Fibroblast of lung (primary cell): ENCODE measurements around the gene ATP23. TPM values are rescaled to one million over a fixed set of nuclear protein-coding genes. Genes with fewer than 3 reads are reported as not detected.

Source experiments
- DNase-seq, 2 donors: peaks; one replicate each; pipeline versions ENCODE4 v3.0.0 to v3.0.0-alpha.2; 2010; ENCODE audit warnings: low read depth in 2 of 2
- H2AFZ ChIP-seq: 2 replicates; pipeline ENCODE4 v1.5.1; 2012; ENCODE audit warnings: low read length, control low read depth, inconsistent platforms
- H3K27ac ChIP-seq: 2 replicates; pipeline ENCODE4 v1.5.1; 2011; ENCODE audit warnings: low read length, control low read depth; ENCODE audit not compliant: insufficient read depth
- H3K27me3 ChIP-seq: 2 replicates; pipeline ENCODE4 v1.5.1; 2011; ENCODE audit warnings: mild to moderate bottlenecking, low read length; ENCODE audit not compliant: control insufficient read depth, insufficient read depth
- H3K36me3 ChIP-seq: 2 replicates; pipeline ENCODE4 v1.5.1; 2011; ENCODE audit warnings: low read length; ENCODE audit not compliant: control insufficient read depth, insufficient read depth
- H3K4me1 ChIP-seq: 2 replicates; pipeline ENCODE4 v1.5.1; 2011; ENCODE audit warnings: low read length; ENCODE audit not compliant: control insufficient read depth, insufficient read depth; ENCODE audit errors: extremely low read depth
- H3K4me2 ChIP-seq: 2 replicates; pipeline ENCODE4 v1.5.1; 2011; ENCODE audit warnings: low read length, control low read depth; ENCODE audit not compliant: insufficient read depth; ENCODE audit errors: extremely low read depth
- H3K4me3 ChIP-seq, 4 experiments: fragments of 200-600 bp in 1 of 4; sonication (generic) in 1 of 4; replicated peaks in 1 of 4; 2 replicates each; pipeline ENCODE4 v1.5.1; 2011 to 2016; ENCODE audit warnings: low read length in 4 of 4, low read depth in 3 of 4, mild to moderate bottlenecking in 3 of 4, control low read depth in 2 of 4, inconsistent platforms in 1 of 4, mixed read lengths in 1 of 4; ENCODE audit not compliant: insufficient read depth in 1 of 4; ENCODE audit errors: control extremely low read depth in 1 of 4
- H3K79me2 ChIP-seq: 2 replicates; pipeline ENCODE4 v1.5.1; 2012; ENCODE audit warnings: mild to moderate bottlenecking, low read length, inconsistent platforms; ENCODE audit not compliant: control insufficient read depth, insufficient read depth
- H3K9ac ChIP-seq: 2 replicates; pipeline ENCODE4 v1.5.1; 2011; ENCODE audit warnings: mild to moderate bottlenecking, low read length, control low read depth; ENCODE audit not compliant: insufficient read depth
- H3K9me3 ChIP-seq: 2 replicates; pipeline ENCODE4 v1.5.1; 2012; ENCODE audit warnings: low read depth, low read length; ENCODE audit not compliant: control insufficient read depth, insufficient read depth
- H4K20me1 ChIP-seq: 2 replicates; pipeline ENCODE4 v1.5.1; 2011; ENCODE audit warnings: low read length; ENCODE audit not compliant: control insufficient read depth, insufficient read depth; ENCODE audit errors: extremely low read depth
- CTCF ChIP-seq, 2 donors: IDR thresholded peaks in 1 of 2; conservative IDR thresholded peaks in 1 of 2; 1 replicate in 1 of 2; 2 replicates in 1 of 2; pipeline ENCODE4 v1.5.1; 2011 to 2012; ENCODE audit warnings: low read length in 2 of 2, control low read depth in 1 of 2, inconsistent platforms in 1 of 2, low read depth in 1 of 2, mild to moderate bottlenecking in 1 of 2
- EZH2 ChIP-seq: IDR thresholded peaks from 2 replicates; pipeline ENCODE4 v1.5.1; 2012; ENCODE audit warnings: low read length, control low read depth, mild to moderate bottlenecking; ENCODE audit errors: missing control alignments
- polyA plus RNA-seq, 2 donors: library from polyadenylated mRNA; depleted of rRNA in 1 of 2; stranded (reverse) in 1 of 2; unstranded in 1 of 2; fragments of >200 nt; gene quantifications; 2 replicates each; pipeline ENCODE4 v1.2.1, GENCODE V29; 2011 to 2012; ENCODE audit warnings: missing spikeins in 1 of 2
- total RNA-seq: library from RNA; depleted of rRNA; stranded (reverse); fragments of >200 nt; gene quantifications from 2 replicates; pipeline ENCODE4 v1.2.1, GENCODE V29; 2014

Gene ATP23
- total and polyA plus RNA-seq, 2 donors (not counting 1 experiment from before 2014, with no cell fraction given): 4.8 to 9.4 TPM

- Histone ChIP-seq H3K27ac (peak overlapping the region; percentile 93), H3K9me3 (no peaks in the 10 kb centered on the region), H3K4me2 (peak overlapping the region; percentile 89)
Measured at GRCh38 chr12:57895389-57896114, 45.8 kb upstream of the ATP23 start.

DNA sequence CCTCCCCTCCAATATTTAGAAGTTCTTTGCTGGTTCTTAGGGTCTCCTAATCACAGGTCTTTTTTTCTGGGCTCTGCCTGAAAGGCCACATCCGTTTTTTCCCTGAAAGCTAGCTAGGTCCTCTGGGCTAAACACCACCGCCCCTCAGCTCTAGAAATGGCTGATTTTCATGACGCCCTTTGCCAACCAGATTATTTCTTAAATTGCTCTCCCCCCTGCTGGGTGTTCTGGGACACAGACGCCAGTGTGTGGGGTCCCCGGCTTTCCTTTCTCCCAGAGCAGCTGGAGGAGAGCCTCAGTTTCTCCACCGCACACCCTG, 45.3 kb upstream of the ATP23 start:
- peak overlapping the region; percentile 93 for H3K27ac ChIP-seq
- H3K9me3 ChIP-seq: no peaks in the 10 kb centered on the region
- no peaks in the 10 kb centered on the region for H3K36me3 ChIP-seq
- peak overlapping the region; percentile 89 for H3K4me2 ChIP-seq
- H3K4me1 ChIP-seq: peaks cover 52% of the 10 kb centered on the region
- H2AFZ ChIP-seq: no peak overlapping the region
- no peaks in the 10 kb centered on the region for H4K20me1 ChIP-seq
- H3K79me2 ChIP-seq: no peaks in the 10 kb centered on the region
- H3K9ac ChIP-seq: peak overlapping the region; percentile 84
- TF ChIP-seq EZH2: no peak
- TF ChIP-seq CTCF (conservative IDR thresholded peaks at IDR 0.05 in 1 of 2, IDR thresholded peaks at IDR 0.05 in 1 of 2; ENCODE audit: low read depth in 1 of 2, low read length in 2 of 2): peak in 1 of 2 donors; percentile 28
- DNase-seq: peak in 1 of 2 donors; percentile 63
- no peaks in the 10 kb centered on the region for H3K27me3 ChIP-seq
- peak overlapping the region; percentile 5 to 57 (median 22) for H3K4me3 ChIP-seq

More at GRCh38 chr12:57895389-57896114, 45.8 kb upstream of the ATP23 start:
- DNase-seq: no peak
- peak overlapping the region in 3 of 4 experiments; percentile 8 to 57 (median 31) for H3K4me3 ChIP-seq
- no peak for TF ChIP-seq CTCF (conservative IDR thresholded peaks at IDR 0.05 in 1 of 2, IDR thresholded peaks at IDR 0.05 in 1 of 2; ENCODE audit: low read depth in 1 of 2, low read length in 2 of 2)
- no peak for TF ChIP-seq EZH2
- no peak overlapping the region for H2AFZ ChIP-seq
- peaks cover 52% of the 10 kb centered on the region for H3K4me1 ChIP-seq
- no peaks in the 10 kb centered on the region for H3K79me2 ChIP-seq
- no peaks in the 10 kb centered on the region for H4K20me1 ChIP-seq
- H3K36me3 ChIP-seq: no peaks in the 10 kb centered on the region
- peak overlapping the region; percentile 84 for H3K9ac ChIP-seq
- H3K27me3 ChIP-seq: no peaks in the 10 kb centered on the region

DNA sequence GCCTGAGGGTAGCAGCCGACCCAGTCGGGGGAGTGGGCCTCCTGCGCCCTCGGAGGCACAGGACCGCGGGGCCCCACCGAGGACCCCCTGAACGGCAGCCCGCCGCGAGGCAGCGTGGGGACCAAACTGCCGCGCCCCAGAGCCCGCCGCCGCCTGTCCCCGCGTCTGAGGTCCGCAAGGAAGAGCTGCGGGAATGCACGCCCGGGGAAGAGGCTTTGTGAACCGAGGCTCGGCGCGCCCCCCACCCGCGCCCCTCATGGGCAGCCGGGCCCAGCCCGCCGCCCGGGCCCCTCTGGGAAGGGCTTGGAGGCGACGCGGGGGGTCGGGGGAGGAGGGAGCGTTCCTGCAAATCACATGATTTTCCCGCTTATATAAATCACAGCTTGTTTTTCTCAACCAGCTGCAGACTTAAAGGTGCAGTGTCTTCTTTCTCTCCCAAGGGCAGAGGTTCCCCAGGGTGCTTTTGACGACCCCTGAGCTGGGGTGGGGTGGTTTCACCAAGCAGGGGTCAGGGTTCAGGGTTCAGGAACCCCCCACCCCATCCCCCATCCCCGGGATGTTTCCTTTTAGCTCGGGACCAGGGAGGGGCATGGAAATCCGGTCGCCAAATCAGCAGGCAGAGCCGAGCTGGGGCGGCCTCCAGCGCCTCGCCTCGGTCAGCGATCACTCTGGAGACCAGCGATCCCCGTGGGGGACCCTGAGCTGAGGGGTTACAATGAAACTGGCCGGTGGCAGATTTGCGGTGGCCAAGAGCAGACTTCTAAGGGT, 44.7 kb upstream of the ATP23 start:
- H3K36me3 ChIP-seq: no peaks in the 10 kb centered on the region

More for the DNA sequence above, 44.7 kb upstream of the ATP23 start:
- no peaks in the 10 kb centered on the region for H4K20me1 ChIP-seq
- H3K9me3 ChIP-seq: no peaks in the 10 kb centered on the region
- no peaks in the 10 kb centered on the region for H3K27me3 ChIP-seq
- H3K79me2 ChIP-seq: no peaks in the 10 kb centered on the region
- H3K4me1 ChIP-seq: peaks cover 52% of the 10 kb centered on the region
- H3K4me2 ChIP-seq: peak overlapping the region; percentile 89
- H3K27ac ChIP-seq: peak overlapping the region; percentile 93
- TF ChIP-seq EZH2 (no peak), CTCF (conservative IDR thresholded peaks at IDR 0.05 in 1 of 2, IDR thresholded peaks at IDR 0.05 in 1 of 2; ENCODE audit: low read depth in 1 of 2, low read length in 2 of 2) (peak; percentile 32 to 38)
- peak overlapping the region; percentile 12 to 57 (median 27) for H3K4me3 ChIP-seq
- DNase-seq: peak; percentile 70 to 86
- peak overlapping the region; percentile 84 for H3K9ac ChIP-seq
- H2AFZ ChIP-seq: no peak overlapping the region
